Panc1 (cell line): ENCODE data around the gene MLPH. TPM values are rescaled to one million over a fixed set of nuclear protein-coding genes. Genes with fewer than 3 reads are reported as not detected.

ENCODE experiments used
- ATAC-seq: fragments of 200-7000 bp; cut with Tn5 transposase; 2 replicates; pipeline ENCODE4 v1.9.1; 2020; ENCODE audit warnings: mild to moderate bottlenecking, moderate library complexity
- BruUV-seq: library from RNA; stranded (reverse); fragments of 400-500 nt; replicated peaks from 2 replicates; lab custom pipeline; 2021; lab: Mats Ljungman, UMichigan
- CTCF ChIA-PET: fragments of 300-600 bp; sonication (Branson Sonifier 250); formaldehyde crosslinking; loops from one replicate; lab custom pipeline; 2022; ENCODE audit warnings: antibody characterized with exemption; lab: Charles Lee
- POLR2A ChIA-PET: fragments of 300-600 bp; sonication (Branson Sonifier 250); formaldehyde crosslinking; loops from one replicate; lab custom pipeline; 2022; ENCODE audit warnings: antibody characterized with exemption; lab: Charles Lee
- DNase-seq: peaks from one replicate; pipeline ENCODE4 v3.0.0-alpha.2; 2010; ENCODE audit warnings: low read depth, low spot score
- H3K27ac ChIP-seq: 2 replicates; pipeline ENCODE4 v1.5.1; 2011; ENCODE audit warnings: mild to moderate bottlenecking, low read length, inconsistent platforms
- H3K27me3 ChIP-seq: fragments of 200-500 bp; sonication (Bioruptor generic); 2 replicates; pipeline ENCODE4 v1.6.0; 2014; ENCODE audit warnings: low read length, inconsistent platforms; ENCODE audit not compliant: control insufficient read depth, insufficient read depth
- H3K36me3 ChIP-seq: fragments of 200-500 bp; sonication (Bioruptor generic); 2 replicates; pipeline ENCODE4 v1.5.1; 2014; ENCODE audit warnings: inconsistent platforms, mild to moderate bottlenecking, low read length, moderate library complexity; ENCODE audit not compliant: control insufficient read depth, insufficient read depth
- H3K4me1 ChIP-seq: 2 replicates; pipeline ENCODE4 v1.5.1; 2011; ENCODE audit warnings: inconsistent platforms, mild to moderate bottlenecking, low read length, moderate library complexity; ENCODE audit not compliant: control insufficient read depth, insufficient read depth
- H3K4me3 ChIP-seq, 2 experiments: 2 replicates each; pipeline ENCODE4 v1.5.1; 2011 to 2012; ENCODE audit warnings: low read depth in 2 of 2, low read length in 2 of 2, mild to moderate bottlenecking in 2 of 2, inconsistent platforms in 1 of 2, moderate library complexity in 1 of 2
- H3K9me3 ChIP-seq: fragments of 200-500 bp; sonication (Bioruptor generic); 2 replicates; pipeline ENCODE4 v1.5.1; 2014; ENCODE audit warnings: low read depth, mild to moderate bottlenecking, inconsistent platforms, low read length, moderate library complexity; ENCODE audit not compliant: control insufficient read depth, insufficient read depth
- POLR2AphosphoS5 ChIP-seq: IDR thresholded peaks from 2 replicates; pipeline ENCODE4 v1.6.1; 2012; ENCODE audit warnings: mild to moderate bottlenecking, low read depth, low read length, moderate library complexity
- SIN3A ChIP-seq: IDR thresholded peaks from 2 replicates; pipeline ENCODE4 v1.6.1; 2012; ENCODE audit warnings: low read depth, mild to moderate bottlenecking, low read length, moderate library complexity, borderline replicate concordance; ENCODE audit not compliant: insufficient read depth
- TCF7L2 ChIP-seq: IDR thresholded peaks from 2 replicates; pipeline ENCODE4 v1.6.1; 2011; ENCODE audit warnings: mild to moderate bottlenecking, low read depth, low read length, inconsistent platforms
- in situ Hi-C: cut with HindIII; loops from 2 replicates; pipeline ENCODE4 v1.10.0; 2016; ENCODE audit warnings: low sequenced_read_pairs, low pct_unique_long_range_greater_than_20kb
- intact Hi-C: fragments of 100-400 bp; cut with micrococcal nuclease; formaldehyde crosslinking; loops from one replicate; pipeline ENCODE4 v1.10.0; 2022; ENCODE audit not compliant: unreplicated experiment
- total RNA-seq: library from RNA; stranded (reverse); gene quantifications from one replicate; pipeline ENCODE4 v1.2.1, GENCODE V29; 2021; ENCODE audit not compliant: unreplicated experiment
- TF ChIP-seq, protein P1 (sequence below): fragments of 450-650 bp; IDR thresholded peaks from 2 replicates; pipeline ENCODE4 v1.5.1; 2017; ENCODE audit warnings: mild to moderate bottlenecking
- TF ChIP-seq, protein P2 (sequence below), 2 experiments: IDR thresholded peaks; 2 replicates each; pipeline ENCODE4 v1.6.1; 2011 to 2012; ENCODE audit warnings: low read depth in 2 of 2, control low read depth in 1 of 2, low read length in 1 of 2, mild to moderate bottlenecking in 1 of 2, moderate library complexity in 1 of 2; ENCODE audit not compliant: insufficient read depth in 1 of 2

MLPH gene
- total RNA-seq, 1 experiment from 2014 or later, result 60.2 TPM

GRCh38 chr2:237549216-237549615 lies 62.2 kb downstream of the MLPH start:
- DNase-seq (no peak), ATAC-seq (no peak)
- Histone ChIP-seq H3K27me3 (no peaks in the 10 kb centered on the region), H3K36me3 (no peaks in the 10 kb centered on the region), H3K27ac (no peak overlapping the region), H3K9me3 (no peaks in the 10 kb centered on the region), H3K4me3 (no peak overlapping the region), H3K4me1 (no peaks in the 10 kb centered on the region)
- BruUV-seq, result no TSS peak
- intact Hi-C loops, result no loop called here
- in situ Hi-C loops, result no loop called here
- ChIA-PET POLR2A (no interaction called here), CTCF (interaction anchor here (0.6 kb wide), 1 partner anchor 34 kb away, joined by 3 read pairs; no protein-coding TSS in a partner anchor)
- TF ChIP-seq, protein P1, sequence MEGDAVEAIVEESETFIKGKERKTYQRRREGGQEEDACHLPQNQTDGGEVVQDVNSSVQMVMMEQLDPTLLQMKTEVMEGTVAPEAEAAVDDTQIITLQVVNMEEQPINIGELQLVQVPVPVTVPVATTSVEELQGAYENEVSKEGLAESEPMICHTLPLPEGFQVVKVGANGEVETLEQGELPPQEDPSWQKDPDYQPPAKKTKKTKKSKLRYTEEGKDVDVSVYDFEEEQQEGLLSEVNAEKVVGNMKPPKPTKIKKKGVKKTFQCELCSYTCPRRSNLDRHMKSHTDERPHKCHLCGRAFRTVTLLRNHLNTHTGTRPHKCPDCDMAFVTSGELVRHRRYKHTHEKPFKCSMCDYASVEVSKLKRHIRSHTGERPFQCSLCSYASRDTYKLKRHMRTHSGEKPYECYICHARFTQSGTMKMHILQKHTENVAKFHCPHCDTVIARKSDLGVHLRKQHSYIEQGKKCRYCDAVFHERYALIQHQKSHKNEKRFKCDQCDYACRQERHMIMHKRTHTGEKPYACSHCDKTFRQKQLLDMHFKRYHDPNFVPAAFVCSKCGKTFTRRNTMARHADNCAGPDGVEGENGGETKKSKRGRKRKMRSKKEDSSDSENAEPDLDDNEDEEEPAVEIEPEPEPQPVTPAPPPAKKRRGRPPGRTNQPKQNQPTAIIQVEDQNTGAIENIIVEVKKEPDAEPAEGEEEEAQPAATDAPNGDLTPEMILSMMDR, result no peak

DNA sequence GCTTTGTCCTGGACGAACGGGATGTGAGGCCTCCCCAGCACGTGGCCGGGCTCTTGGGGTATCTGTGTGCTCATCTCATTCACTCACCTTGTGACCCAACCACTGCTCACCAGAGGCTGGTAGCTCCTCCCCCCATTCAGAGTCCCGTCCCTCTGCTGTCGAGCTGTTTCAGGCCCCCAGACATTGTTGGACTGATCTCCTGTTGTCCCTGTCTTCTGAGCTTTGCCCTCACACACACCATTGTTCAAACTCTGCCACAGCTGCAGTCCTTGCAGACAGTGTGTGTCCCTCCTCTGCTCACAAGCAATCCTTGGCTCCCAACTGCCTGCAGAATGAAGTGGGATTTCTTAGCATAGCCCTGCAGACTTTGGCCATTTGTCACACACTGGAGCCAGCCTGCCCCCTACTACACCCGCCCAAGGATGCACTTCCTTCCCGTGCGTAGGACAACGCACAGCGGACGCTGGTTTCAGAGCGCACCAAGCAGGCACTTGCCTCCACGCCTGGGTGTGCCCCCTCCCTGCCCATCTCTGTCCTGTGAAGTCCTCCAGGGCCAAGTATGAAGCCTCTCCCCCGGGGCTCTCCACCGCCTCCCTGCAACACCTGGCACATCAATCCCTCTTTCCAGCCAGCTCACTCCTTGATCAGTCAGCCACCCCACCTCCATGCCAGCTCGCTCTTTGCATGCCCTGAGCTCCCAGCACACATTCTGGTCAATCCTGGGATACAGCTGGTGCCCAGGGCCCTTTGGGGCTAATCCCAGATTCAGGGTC lies 62.8 kb downstream of the MLPH start:
- H3K4me3 ChIP-seq, result no peak overlapping the region
- CTCF ChIA-PET, result no interaction called here
- in situ Hi-C loops (no loop called here), intact Hi-C loops (no loop called here)
- no peaks in the 10 kb centered on the region for H3K27me3 ChIP-seq
- BruUV-seq, result no TSS peak
- no peak overlapping the region for H3K27ac ChIP-seq
- DNase-seq, result no peak
- ATAC-seq, result no peak
- H3K36me3 ChIP-seq, result no peaks in the 10 kb centered on the region
- TF ChIP-seq TCF7L2, result no peak
- no peak for TF ChIP-seq SIN3A
- TF ChIP-seq, protein P1, result no peak
- TF ChIP-seq POLR2AphosphoS5, result no peak
- TF ChIP-seq, protein P2, sequence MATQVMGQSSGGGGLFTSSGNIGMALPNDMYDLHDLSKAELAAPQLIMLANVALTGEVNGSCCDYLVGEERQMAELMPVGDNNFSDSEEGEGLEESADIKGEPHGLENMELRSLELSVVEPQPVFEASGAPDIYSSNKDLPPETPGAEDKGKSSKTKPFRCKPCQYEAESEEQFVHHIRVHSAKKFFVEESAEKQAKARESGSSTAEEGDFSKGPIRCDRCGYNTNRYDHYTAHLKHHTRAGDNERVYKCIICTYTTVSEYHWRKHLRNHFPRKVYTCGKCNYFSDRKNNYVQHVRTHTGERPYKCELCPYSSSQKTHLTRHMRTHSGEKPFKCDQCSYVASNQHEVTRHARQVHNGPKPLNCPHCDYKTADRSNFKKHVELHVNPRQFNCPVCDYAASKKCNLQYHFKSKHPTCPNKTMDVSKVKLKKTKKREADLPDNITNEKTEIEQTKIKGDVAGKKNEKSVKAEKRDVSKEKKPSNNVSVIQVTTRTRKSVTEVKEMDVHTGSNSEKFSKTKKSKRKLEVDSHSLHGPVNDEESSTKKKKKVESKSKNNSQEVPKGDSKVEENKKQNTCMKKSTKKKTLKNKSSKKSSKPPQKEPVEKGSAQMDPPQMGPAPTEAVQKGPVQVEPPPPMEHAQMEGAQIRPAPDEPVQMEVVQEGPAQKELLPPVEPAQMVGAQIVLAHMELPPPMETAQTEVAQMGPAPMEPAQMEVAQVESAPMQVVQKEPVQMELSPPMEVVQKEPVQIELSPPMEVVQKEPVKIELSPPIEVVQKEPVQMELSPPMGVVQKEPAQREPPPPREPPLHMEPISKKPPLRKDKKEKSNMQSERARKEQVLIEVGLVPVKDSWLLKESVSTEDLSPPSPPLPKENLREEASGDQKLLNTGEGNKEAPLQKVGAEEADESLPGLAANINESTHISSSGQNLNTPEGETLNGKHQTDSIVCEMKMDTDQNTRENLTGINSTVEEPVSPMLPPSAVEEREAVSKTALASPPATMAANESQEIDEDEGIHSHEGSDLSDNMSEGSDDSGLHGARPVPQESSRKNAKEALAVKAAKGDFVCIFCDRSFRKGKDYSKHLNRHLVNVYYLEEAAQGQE (IDR thresholded peaks at IDR 0.05; ENCODE audit: insufficient read depth in 1 of 2, low read depth in 2 of 2, low read length in 1 of 2), result no peak
- H3K4me1 ChIP-seq, result no peaks in the 10 kb centered on the region
- POLR2A ChIA-PET, result no interaction called here
- H3K9me3 ChIP-seq, result no peaks in the 10 kb centered on the region
